DMS153 treated with DMSO at 0.1 percent for 48 hours (cell line): ENCODE measurements around the gene TSHZ1.
"Not testable (repeated sequence)": the region's sequence is repeated elsewhere in the genome, so short reads cannot be mapped to it uniquely, and the experiment has no call there.

ENCODE experiments used
- DNase-seq: peaks from one replicate; lab custom pipeline; 2025; ENCODE audit not compliant: unreplicated experiment; lab: John Stamatoyannopoulos, UW

The TSHZ1 gene

GRCh38 chr18:75179819-75180600 lies 30.6 kb upstream of the TSHZ1 start:
- DNase-seq = no peak

- DNase-seq = no peak
These were observed 27.1 kb upstream of the TSHZ1 start for GRCh38 chr18:75183524-75183923.

GRCh38 chr18:75183973-75184493 lies 26.6 kb upstream of the TSHZ1 start:
- DNase-seq = no peak

GRCh38 chr18:75185460-75185859 lies 25.1 kb upstream of the TSHZ1 start:
- DNase-seq = no peak

GRCh38 chr18:75187702-75188101 lies 22.9 kb upstream of the TSHZ1 start:
- not testable (repeated sequence) for DNase-seq

- no peak for DNase-seq
These were observed 20.9 kb upstream of the TSHZ1 start for GRCh38 chr18:75189696-75190095.

- no peak for DNase-seq
These were observed 17.7 kb upstream of the TSHZ1 start for GRCh38 chr18:75192899-75193298.

GRCh38 chr18:75198036-75198435 lies 12.6 kb upstream of the TSHZ1 start:
- no peak for DNase-seq

GRCh38 chr18:75199327-75199726 lies 11.3 kb upstream of the TSHZ1 start:
- DNase-seq = no peak

- no peak for DNase-seq
These were observed 10.5 kb upstream of the TSHZ1 start for GRCh38 chr18:75200071-75200470.

GRCh38 chr18:75200605-75201280 lies 9.9 kb upstream of the TSHZ1 start:
- DNase-seq = no peak

GRCh38 chr18:75201282-75202270 lies 9.0 kb upstream of the TSHZ1 start:
- no peak for DNase-seq

- no peak for DNase-seq
These were observed 7.8 kb upstream of the TSHZ1 start for GRCh38 chr18:75202696-75203365.

GRCh38 chr18:75203416-75204268 lies 7.0 kb upstream of the TSHZ1 start:
- no peak for DNase-seq

GRCh38 chr18:75204269-75204731 lies 6.3 kb upstream of the TSHZ1 start:
- no peak for DNase-seq

GRCh38 chr18:75204732-75205513 lies 5.7 kb upstream of the TSHZ1 start:
- no peak for DNase-seq

GRCh38 chr18:75205514-75206132 lies 5.0 kb upstream of the TSHZ1 start:
- DNase-seq = no peak
